DND-41 (cell line): ENCODE results near the gene AGPAT3.

Experiments used
- ATAC-seq: fragments of 200-7000 bp; cut with Tn5 transposase; 3 replicates; pipeline ENCODE4 v1.9.1; 2021; ENCODE audit warnings: low read depth; ENCODE audit not compliant: insufficient read depth
- DNase-seq: peaks from one replicate; pipeline ENCODE4 v3.0.0-alpha.2; 2020
- H2AFZ ChIP-seq: 2 replicates; pipeline ENCODE4 v1.6.0; 2012; ENCODE audit warnings: low read depth, low read length
- H3K27ac ChIP-seq: 2 replicates; pipeline ENCODE4 v1.5.1; 2012; ENCODE audit warnings: low read length, inconsistent platforms
- H3K27me3 ChIP-seq: fragments of 200-600 bp; sonication (generic); 2 replicates; pipeline ENCODE4 v1.6.0; 2012; ENCODE audit warnings: low read length, mild to moderate bottlenecking, inconsistent platforms; ENCODE audit not compliant: insufficient read depth, poor library complexity
- H3K36me3 ChIP-seq: 2 replicates; pipeline ENCODE4 v1.5.1; 2012; ENCODE audit warnings: low read length, inconsistent platforms; ENCODE audit not compliant: insufficient read depth
- H3K4me1 ChIP-seq: 2 replicates; pipeline ENCODE4 v1.5.1; 2012; ENCODE audit warnings: mild to moderate bottlenecking, low read length; ENCODE audit not compliant: insufficient read depth
- H3K4me2 ChIP-seq: 2 replicates; pipeline ENCODE4 v1.6.0; 2012; ENCODE audit warnings: mild to moderate bottlenecking, moderate library complexity, low read length, inconsistent platforms; ENCODE audit not compliant: insufficient read depth
- H3K4me3 ChIP-seq, 2 experiments: fragments of 200-600 bp in 1 of 2; shearing (Covaris generic) in 1 of 2; 2 replicates each; pipeline ENCODE4 v1.5.1; 2012 to 2016; ENCODE audit warnings: inconsistent platforms in 2 of 2, low read length in 2 of 2, mild to moderate bottlenecking in 2 of 2, low read depth in 1 of 2, moderate library complexity in 1 of 2
- H3K79me2 ChIP-seq: 2 replicates; pipeline ENCODE4 v1.6.0; 2012; ENCODE audit warnings: low read length, inconsistent platforms; ENCODE audit not compliant: insufficient read depth
- H3K9ac ChIP-seq: 2 replicates; pipeline ENCODE4 v1.6.0; 2012; ENCODE audit warnings: low read depth, mild to moderate bottlenecking, inconsistent platforms, low read length, moderate library complexity
- H3K9me3 ChIP-seq: 2 replicates; pipeline ENCODE4 v1.5.1; 2012; ENCODE audit warnings: low read length, moderate library complexity, mild to moderate bottlenecking, inconsistent platforms; ENCODE audit not compliant: insufficient read depth, severe bottlenecking
- H4K20me1 ChIP-seq: 2 replicates; pipeline ENCODE4 v1.6.0; 2012; ENCODE audit warnings: low read length; ENCODE audit not compliant: insufficient read depth
- CTCF ChIP-seq: IDR thresholded peaks from 2 replicates; pipeline ENCODE4 v1.5.1; 2012; ENCODE audit warnings: borderline replicate concordance, low read length, moderate library complexity, mild to moderate bottlenecking; ENCODE audit not compliant: poor library complexity, severe bottlenecking; ENCODE audit errors: extremely low read depth
- EZH2 ChIP-seq: IDR thresholded peaks from 3 replicates; pipeline ENCODE4 v1.6.1; 2012; ENCODE audit warnings: borderline replicate concordance, low read depth, mild to moderate bottlenecking, moderate library complexity, low read length, inconsistent platforms; ENCODE audit not compliant: severe bottlenecking

The AGPAT3 gene

GRCh38 chr21:43864962-43865539, at the start of gene AGPAT3:
Gene AGPAT3 (plus strand): TSS chr21:43865223. CDS start chr21:43959682, 94,459 bp downstream.
- Histone ChIP-seq H3K27me3 (no peaks in the 10 kb centered on the region), H2AFZ (peak within 1 kb of the TSS; percentile 81), H3K9ac (peak within 1 kb of the TSS; percentile 80), H3K4me2 (peak within 1 kb of the TSS; percentile 81), H4K20me1 (peaks cover 38% of the 10 kb centered on the region), H3K9me3 (no peaks in the 10 kb centered on the region), H3K4me1 (peaks cover 22% of the 10 kb centered on the region), H3K27ac (peak within 1 kb of the TSS; percentile 71), H3K79me2 (peaks cover 48% of the 10 kb centered on the region), H3K36me3 (peaks cover 34% of the 10 kb centered on the region), H3K4me3 (peak within 1 kb of the TSS; percentile 69 to 74; a peak in 3 of 4 replicates)
- peak; percentile 48 for DNase-seq
- TF ChIP-seq CTCF: no peak
- no peak for TF ChIP-seq EZH2
- peak; percentile 45 for ATAC-seq

- Histone ChIP-seq H3K36me3 (no peaks in the 10 kb centered on the region), H3K79me2 (no peaks in the 10 kb centered on the region), H3K4me1 (no peaks in the 10 kb centered on the region), H3K27me3 (no peaks in the 10 kb centered on the region), H3K9me3 (peaks cover 3% of the 10 kb centered on the region), H2AFZ (no peak overlapping the region), H3K9ac (no peak overlapping the region), H4K20me1 (0 out of 2 replicates have a peak, but pooled peaks cover 4% of the 10 kb centered on the region), H3K4me2 (no peak overlapping the region), H3K4me3 (no peak overlapping the region), H3K27ac (no peak overlapping the region)
- DNase-seq (no peak), ATAC-seq (no peak)
- TF ChIP-seq EZH2 (no peak), CTCF (no peak)
Measured at GRCh38 chr21:43815991-43816390, 49.0 kb upstream of the AGPAT3 start.

GRCh38 chr21:43816611-43817071, 48.4 kb upstream of the AGPAT3 start:
- Histone ChIP-seq H3K9ac (no peak overlapping the region), H3K79me2 (no peaks in the 10 kb centered on the region), H3K27ac (no peak overlapping the region), H3K9me3 (peaks cover 3% of the 10 kb centered on the region), H4K20me1 (no peaks in the 10 kb centered on the region), H2AFZ (no peak overlapping the region), H3K27me3 (no peaks in the 10 kb centered on the region), H3K4me3 (no peak overlapping the region), H3K4me1 (no peaks in the 10 kb centered on the region), H3K4me2 (no peak overlapping the region), H3K36me3 (no peaks in the 10 kb centered on the region)
- no peak for DNase-seq
- no peak for ATAC-seq
- TF ChIP-seq EZH2 (no peak), CTCF (peak; percentile 14)
